Limb (tissue), 2 donors: Measurements from ENCODE around the gene FOXP1.
A peak's percentile ranks its signal among the peaks of the same experiment; 100 is the strongest.

Experiments used
- DNase-seq, 2 donors: peaks; one replicate each; pipeline ENCODE4 v3.0.0-alpha.2; 2016; ENCODE audit errors: extremely low spot score in 2 of 2

The FOXP1 gene

DNA sequence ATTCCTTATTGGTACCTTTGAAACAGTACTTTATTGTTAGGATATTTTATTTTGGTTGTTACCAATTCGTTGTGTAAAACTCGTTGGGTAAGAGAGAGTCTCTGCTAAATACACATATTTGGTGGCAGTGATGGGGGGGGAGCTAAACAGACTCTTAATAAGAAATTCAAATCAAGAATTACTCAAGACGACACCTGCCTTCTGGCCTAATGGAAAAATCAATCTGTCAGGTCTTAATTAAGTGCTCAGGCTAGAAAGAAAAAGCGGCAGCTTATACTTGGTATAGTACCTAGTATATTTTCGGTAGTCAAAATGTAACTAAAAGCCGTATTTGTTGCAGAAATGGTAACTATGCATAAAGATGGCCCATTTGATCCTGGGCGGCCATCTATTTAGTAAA lies 18.2 kb downstream of the FOXP1 start:
- DNase-seq: no peak

DNA sequence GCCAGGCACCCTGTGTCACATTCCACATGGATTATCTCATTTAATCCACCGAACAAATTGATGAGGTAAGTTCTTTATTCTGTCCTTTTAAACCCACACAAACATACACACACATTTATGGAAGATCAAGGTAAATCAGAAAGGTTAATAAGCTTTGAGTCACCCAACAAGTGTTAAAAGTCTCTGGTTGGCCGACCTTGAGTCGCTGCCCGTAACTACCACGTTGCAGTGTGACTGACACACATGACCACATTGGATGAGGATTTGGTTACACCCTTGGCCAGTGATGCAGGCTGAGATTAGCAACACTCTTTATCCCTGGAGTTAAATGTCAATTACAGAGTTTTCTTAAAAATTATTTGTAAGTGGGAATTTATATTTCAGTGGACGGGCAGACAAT lies 19.2 kb downstream of the FOXP1 start:
- no peak for DNase-seq

- no peak for DNase-seq
These were observed 19.7 kb downstream of the FOXP1 start for GRCh38 chr3:71563827-71564226.

DNA sequence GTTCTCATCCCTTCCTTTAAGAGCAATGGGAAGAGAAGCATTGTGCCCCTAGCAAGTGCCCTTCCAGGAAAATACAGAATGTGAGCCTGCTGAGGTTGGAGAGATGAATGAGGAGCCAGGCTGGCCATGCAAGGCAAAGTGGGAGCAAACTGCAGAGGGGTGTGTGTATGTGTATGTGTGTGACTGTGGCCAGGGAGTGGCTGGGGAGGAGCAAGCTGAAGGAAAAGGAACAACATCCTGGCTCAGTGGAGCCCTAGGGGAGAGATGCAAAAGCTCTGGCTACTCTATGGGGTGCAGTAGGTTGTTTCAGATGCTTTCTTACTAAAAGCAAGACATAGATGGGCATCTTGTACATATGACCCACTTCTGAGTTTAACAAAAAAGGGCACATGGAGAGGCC lies 20.6 kb downstream of the FOXP1 start:
- no peak for DNase-seq

DNA sequence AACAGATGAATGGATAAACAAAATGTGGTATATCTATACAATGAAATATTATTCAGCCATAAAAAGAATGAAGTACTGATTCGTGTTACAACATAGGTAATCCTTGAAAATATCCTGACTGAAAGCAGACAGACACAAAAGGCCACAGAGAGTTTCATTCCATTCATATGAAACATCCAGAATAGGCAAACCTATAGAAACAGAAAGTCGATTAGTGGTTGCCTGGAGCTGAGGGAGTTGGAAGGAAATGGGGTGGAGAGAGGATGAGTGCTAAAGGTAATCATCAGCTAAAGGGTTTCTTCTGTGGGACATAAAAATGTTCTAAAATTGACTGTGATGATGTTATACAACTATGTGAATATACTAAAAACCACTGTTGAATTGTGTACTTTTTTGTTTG lies 22.9 kb downstream of the FOXP1 start:
- no peak for DNase-seq

DNA sequence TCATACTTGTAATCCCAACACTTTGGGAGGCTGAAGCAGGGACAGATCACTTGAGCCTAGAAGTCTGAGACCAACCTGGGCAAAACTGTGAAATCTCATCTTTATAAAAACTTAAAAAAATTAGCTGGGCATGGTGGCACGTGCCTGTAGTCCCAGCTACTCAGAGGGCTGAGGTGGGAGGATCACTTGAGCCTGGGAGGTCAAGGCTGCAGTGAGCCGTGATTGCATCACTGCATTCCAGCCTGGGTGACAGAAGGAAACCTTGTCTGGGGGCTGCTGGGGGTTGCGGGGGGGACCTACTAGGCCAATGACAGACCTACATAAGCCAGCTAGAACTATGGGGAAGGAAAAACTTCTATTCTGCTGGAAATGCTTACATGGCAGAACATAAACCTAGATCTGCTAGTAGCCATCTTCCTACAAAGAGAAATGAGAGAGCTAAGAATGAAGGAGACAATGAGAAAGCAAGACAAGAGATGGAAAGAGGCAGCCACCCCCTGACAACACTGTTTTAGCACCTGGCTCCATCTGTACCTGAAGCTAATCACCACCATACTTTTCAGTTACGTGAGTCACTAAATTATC lies 23.9 kb downstream of the FOXP1 start:
- no peak for DNase-seq

DNA sequence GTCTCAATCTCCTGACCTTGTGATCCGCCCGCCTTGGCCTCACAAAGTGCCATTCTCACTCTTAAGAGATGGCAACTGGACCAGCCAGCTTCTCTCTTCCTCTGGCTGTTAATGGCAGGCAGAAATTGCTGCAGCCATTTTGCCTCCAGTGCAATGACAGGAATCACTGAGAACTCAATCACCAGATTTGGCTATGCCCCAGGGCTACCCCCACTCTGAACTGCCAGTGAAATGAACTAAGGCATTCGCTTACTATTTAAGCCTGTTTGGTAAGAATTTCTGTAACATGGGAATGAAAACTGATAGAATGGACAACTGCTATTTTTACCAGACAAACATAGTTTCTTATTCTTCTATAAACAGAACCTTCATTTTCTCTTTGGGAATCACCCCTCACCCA lies 24.5 kb downstream of the FOXP1 start:
- DNase-seq: no peak

DNA sequence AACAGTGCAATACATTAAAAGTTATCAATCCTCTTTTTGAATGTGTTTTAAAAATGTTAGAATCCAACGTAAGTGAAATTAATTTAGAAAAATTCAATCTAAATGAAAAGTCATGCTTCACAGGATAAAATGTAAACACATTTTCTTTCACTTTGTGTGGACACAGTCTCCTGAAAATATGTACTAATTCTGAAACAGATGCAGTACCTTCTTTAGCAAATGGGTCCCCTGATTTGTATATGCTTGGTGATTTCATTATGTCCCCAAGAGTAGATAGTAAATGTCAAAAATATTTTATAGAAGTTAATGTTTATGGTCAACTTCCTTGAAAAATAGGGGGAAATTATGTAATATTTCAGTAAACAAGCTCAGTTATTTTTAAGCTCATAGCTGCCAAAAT lies 28.9 kb downstream of the FOXP1 start:
- DNase-seq: no peak

DNA sequence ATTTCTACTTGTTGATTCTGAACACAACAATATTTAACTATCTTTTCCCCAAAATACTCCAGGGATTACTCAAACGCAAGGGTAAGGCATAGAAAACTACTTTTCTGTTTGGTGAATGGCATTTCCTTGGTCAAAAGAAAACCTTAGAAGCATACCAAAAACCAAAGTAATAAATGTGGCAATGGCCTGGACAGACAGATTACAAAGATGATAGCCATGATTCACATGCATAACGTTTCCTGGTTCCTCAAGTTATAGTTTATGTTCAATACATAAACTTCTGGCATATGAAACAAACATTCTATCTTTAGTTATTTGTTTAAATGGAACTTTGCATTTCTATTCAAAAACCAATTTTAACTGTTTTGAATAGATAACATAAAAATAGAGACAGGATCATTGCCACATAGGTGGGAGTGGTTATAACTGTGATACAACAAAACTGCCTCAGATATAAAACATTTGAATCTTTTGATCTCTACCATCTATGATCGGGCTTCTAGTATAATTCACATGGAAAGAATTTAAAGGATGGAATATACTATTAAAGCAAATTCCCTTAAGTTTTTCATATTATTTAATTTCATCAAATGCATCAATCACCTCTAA lies 32.1 kb downstream of the FOXP1 start:
- DNase-seq: no peak

GRCh38 chr3:71549951-71550350 lies 33.6 kb downstream of the FOXP1 start:
- no peak for DNase-seq

GRCh38 chr3:71548705-71549384 lies 34.7 kb downstream of the FOXP1 start:
- no peak for DNase-seq

- no peak for DNase-seq
These were observed 36.0 kb downstream of the FOXP1 start for GRCh38 chr3:71547249-71548198.

DNA sequence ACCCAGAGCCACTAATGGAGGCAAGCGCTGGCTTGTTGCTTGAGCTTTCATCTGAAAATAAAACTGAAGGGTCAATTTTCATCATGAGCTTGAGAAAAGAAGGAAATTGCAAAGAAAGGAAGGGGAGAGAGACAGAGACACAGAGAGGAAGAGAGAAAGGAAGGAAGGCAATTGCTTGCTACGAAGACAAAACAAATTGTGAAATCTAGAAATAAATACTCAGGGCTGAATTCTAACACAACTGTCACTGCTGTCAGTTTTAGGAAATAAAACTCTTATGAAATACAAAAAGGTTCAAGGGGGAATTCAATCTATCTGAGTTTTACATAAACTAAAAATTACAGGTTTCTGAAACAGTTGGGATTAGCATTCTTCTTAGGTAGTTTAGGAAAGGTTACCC lies 36.7 kb downstream of the FOXP1 start:
- DNase-seq: no peak

- no peak for DNase-seq
These were observed 38.2 kb downstream of the FOXP1 start for GRCh38 chr3:71545330-71545729.

DNA sequence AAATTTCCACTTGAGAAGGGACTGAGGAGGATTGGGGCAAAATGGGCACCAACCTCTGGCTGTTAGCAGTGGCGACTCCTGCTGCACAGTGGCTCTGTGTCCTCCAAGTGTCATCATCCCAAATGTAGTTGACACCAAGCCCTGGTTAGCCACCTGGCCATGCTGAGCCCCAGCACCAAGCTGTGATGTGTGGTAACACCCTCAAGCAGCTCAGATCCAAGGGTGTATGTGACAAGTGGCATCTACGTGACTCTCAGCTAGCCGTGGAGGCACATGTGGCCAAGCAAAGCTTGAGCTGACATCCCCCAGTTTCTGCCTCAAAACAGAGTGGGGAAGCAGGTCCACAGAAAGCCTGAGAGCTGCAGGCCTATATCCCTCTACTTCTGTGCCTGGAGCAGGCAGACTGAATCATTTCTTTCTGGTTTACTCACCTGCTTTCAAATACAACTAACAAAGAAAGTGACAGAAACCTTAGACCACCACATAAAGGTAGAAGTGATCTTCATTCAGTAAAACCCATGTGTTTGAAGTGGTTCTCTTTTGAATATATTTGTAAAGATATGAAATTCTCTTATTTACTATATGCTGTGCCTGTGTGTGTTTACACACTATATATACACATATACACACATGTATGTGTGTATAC lies 40.0 kb downstream of the FOXP1 start:
- DNase-seq: no peak

DNA sequence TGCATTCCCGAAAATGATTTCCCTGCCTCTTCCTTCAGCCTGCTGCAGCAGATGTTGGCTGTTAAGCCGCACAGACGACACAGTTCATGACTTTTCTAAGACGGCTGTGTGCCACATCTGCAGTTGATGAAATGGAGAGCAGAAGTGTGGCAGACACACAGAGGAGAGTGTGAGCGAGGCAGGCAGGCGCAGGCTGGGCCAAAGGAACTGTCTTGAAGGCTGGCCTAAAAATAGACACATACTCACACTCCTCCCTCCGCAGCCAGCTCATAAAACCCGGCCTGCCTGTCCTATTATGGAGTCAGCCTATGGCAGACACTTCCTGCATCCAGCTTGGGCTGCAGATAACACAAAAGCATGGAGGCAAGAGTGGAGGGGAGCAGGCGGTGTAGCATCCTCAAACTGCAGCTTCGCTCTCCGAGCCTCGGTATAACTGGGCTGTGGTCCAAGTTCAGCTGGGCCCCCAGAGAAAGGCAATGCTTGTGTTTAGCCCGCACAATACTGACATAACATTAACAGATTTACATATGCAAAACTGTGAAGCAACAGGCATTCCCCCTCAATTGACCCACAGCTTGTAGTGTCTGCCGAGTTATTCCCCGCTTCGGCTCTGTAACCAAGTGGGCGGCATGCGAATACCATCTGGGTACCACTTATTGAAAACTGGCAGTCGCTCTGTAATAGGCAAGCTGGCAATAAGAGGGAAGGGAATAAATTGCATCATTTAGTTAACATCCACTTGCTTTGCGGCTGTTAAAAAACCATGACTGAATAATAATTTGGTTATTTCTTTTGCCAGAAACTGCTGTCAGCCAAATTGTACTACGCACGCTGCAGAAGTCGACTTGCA lies 40.8 kb downstream of the FOXP1 start:
- peak; percentile 83 to 97 for DNase-seq

GRCh38 chr3:71541313-71541712 lies 42.2 kb downstream of the FOXP1 start:
- no peak for DNase-seq

GRCh38 chr3:71537211-71537611 lies 46.3 kb downstream of the FOXP1 start:
- DNase-seq: peak; percentile 43 to 62

DNA sequence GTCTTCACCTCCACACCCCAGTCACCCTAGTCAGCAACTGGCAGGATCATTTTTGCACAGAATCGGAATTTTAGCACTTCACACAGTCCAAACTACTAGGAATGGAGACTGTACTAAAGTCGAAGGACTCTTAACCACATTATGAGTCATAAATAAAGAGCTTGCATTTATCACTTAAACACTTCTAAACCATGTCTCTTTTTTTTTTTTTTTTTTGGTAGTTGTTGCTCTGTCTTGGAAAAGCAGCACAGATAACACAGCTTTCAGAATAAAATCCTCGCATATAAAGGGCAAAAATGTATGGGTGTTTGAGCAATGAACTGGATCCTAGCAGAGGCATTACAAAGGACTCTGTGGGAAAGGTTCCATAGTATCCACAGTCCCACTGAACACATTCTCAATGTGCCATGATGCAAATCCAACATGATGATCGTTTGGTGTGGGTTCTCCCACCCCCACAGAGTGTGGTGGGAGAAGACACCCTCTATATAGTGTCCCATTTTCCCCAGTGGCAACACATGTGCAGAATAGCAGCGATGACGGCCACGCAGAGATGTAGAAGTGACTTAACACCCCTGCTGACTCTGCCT lies 47.1 kb downstream of the FOXP1 start:
- no peak for DNase-seq

GRCh38 chr3:71533588-71533987 lies 49.9 kb downstream of the FOXP1 start:
- no peak for DNase-seq
